A549 (cell line): Measurements from ENCODE around the gene COL8A1. TPM values are rescaled to one million over a fixed set of nuclear protein-coding genes. Genes with fewer than 3 reads are reported as not detected.

Source experiments
- ATAC-seq, 2 experiments: fragments of 200-7000 bp in 1 of 2; fragments of >200 bp in 1 of 2; cut with Nextera tagmentation in 1 of 2; cut with Tn5 transposase in 1 of 2; 3 replicates each; pipeline versions ENCODE4 v1.8.0 to v1.9.1; 2018 to 2020; ENCODE audit warnings: mild to moderate bottlenecking in 1 of 2, moderate library complexity in 1 of 2
- CTCF ChIA-PET: fragments of 300-600 bp; sonication (Branson Sonifier 250); formaldehyde crosslinking; extraction: SDS; loops from one replicate; lab custom pipeline; 2021; ENCODE audit warnings: antibody characterized with exemption, inconsistent platforms; lab: Yijun Ruan, JAX
- POLR2A ChIA-PET: fragments of 350-600 bp; formaldehyde crosslinking; extraction: SDS; loops from one replicate; lab custom pipeline; 2021; ENCODE audit warnings: antibody characterized with exemption, inconsistent platforms; lab: Yijun Ruan, JAX
- DNase-seq, 2 experiments: peaks; one replicate each; pipeline versions ENCODE4 v3.0.0 to v3.0.0-alpha.2; 2011 to 2016; ENCODE audit warnings: low read depth in 1 of 2, low spot score in 1 of 2
- FAIRE-seq: peaks from 2 replicates; lab custom pipeline; 2011; peaks lifted over from hg19 to GRCh38; lab: Jason Lieb, UNC
- H3K27ac ChIP-seq, 2 experiments: fragments of >200 bp; sonication (Bioruptor Twin); formaldehyde crosslinking; 3 replicates each; pipeline ENCODE4 v1.5.1; 2016 to 2017
- H3K4me1 ChIP-seq: fragments of >200 bp; sonication (Bioruptor Twin); formaldehyde crosslinking; 3 replicates; pipeline ENCODE4 v1.6.1; 2016
- H3K4me2 ChIP-seq: fragments of >200 bp; sonication (Bioruptor Twin); formaldehyde crosslinking; 3 replicates; pipeline ENCODE4 v1.6.1; 2016
- H3K4me3 ChIP-seq: fragments of >200 bp; sonication (Bioruptor Twin); formaldehyde crosslinking; 3 replicates; pipeline ENCODE4 v1.5.1; 2016
- H3K9me3 ChIP-seq: fragments of >200 bp; sonication (Bioruptor Twin); formaldehyde crosslinking; 3 replicates; pipeline ENCODE4 v1.6.1; 2016
- ATOH8 ChIP-seq: fragments of 250-450 bp; sonication (Bioruptor Pico); IDR thresholded peaks from 2 replicates; pipeline ENCODE4 v1.5.0; 2020; ENCODE audit warnings: low read depth, mild to moderate bottlenecking, moderate library complexity
- BHLHE40 ChIP-seq: IDR thresholded peaks from 2 replicates; pipeline ENCODE4 v1.6.1; 2012; ENCODE audit warnings: low read depth, low read length, inconsistent platforms
- CBX8 ChIP-seq: fragments of 200-600 bp; sonication (generic); IDR thresholded peaks from 2 replicates; pipeline ENCODE4 v1.6.1; 2016
- CHD2 ChIP-seq: fragments of 150-350 bp; IDR thresholded peaks from 2 replicates; pipeline ENCODE4 v1.6.1; 2014; ENCODE audit warnings: low read length; ENCODE audit not compliant: partially characterized antibody
- CHD4 ChIP-seq: fragments of 200-600 bp; sonication (generic); IDR thresholded peaks from 2 replicates; pipeline ENCODE4 v1.6.1; 2016; ENCODE audit warnings: antibody characterized with exemption, mild to moderate bottlenecking, borderline replicate concordance
- EHF ChIP-seq: fragments of 250-450 bp; sonication (Bioruptor Pico); IDR thresholded peaks from 2 replicates; pipeline ENCODE4 v1.5.0; 2020; ENCODE audit warnings: mild to moderate bottlenecking
- FOSB ChIP-seq: fragments of 250-450 bp; sonication (Bioruptor Pico); IDR thresholded peaks from 2 replicates; pipeline ENCODE4 v1.5.0; 2020; ENCODE audit warnings: mild to moderate bottlenecking, moderate library complexity
- HMGXB4 ChIP-seq: fragments of 250-450 bp; sonication (Bioruptor Pico); IDR thresholded peaks from 2 replicates; pipeline ENCODE4 v1.5.0; 2021; ENCODE audit warnings: mild to moderate bottlenecking, moderate library complexity, borderline replicate concordance
- HOXA7 ChIP-seq: fragments of 250-450 bp; sonication (Bioruptor Pico); IDR thresholded peaks from 2 replicates; pipeline ENCODE4 v1.5.0; 2020; ENCODE audit warnings: mild to moderate bottlenecking, moderate library complexity
- HOXB13 ChIP-seq: fragments of 250-450 bp; sonication (Bioruptor Pico); IDR thresholded peaks from 2 replicates; pipeline ENCODE4 v1.5.0; 2020; ENCODE audit warnings: low read depth, mild to moderate bottlenecking, moderate library complexity
- JUN ChIP-seq, 2 experiments: fragments of >200 bp; sonication (Bioruptor Twin); formaldehyde crosslinking; IDR thresholded peaks; 2 replicates in 1 of 2; 3 replicates in 1 of 2; pipeline ENCODE4 v1.6.1; 2016 to 2017
- MAX ChIP-seq: IDR thresholded peaks from 2 replicates; pipeline ENCODE4 v1.6.1; 2012
- RCOR1 ChIP-seq: fragments of 150-350 bp; IDR thresholded peaks from 2 replicates; pipeline ENCODE4 v1.6.1; 2014; ENCODE audit warnings: antibody characterized with exemption, low read length, low read depth
- SMC3 ChIP-seq: fragments of >200 bp; sonication (Bioruptor Twin); formaldehyde crosslinking; IDR thresholded peaks from 3 replicates; pipeline ENCODE4 v1.6.1; 2018; ENCODE audit warnings: inconsistent platforms
- USF2 ChIP-seq: fragments of 450-650 bp; IDR thresholded peaks from 2 replicates; pipeline ENCODE4 v1.6.1; 2014; ENCODE audit warnings: antibody characterized with exemption
- ZFP36 ChIP-seq: fragments of 450-650 bp; IDR thresholded peaks from 2 replicates; pipeline ENCODE4 v1.6.1; 2014; ENCODE audit warnings: borderline replicate concordance; ENCODE audit not compliant: partially characterized antibody
- ZSCAN20 ChIP-seq: fragments of 250-450 bp; sonication (Bioruptor Pico); IDR thresholded peaks from 2 replicates; pipeline ENCODE4 v1.8.0; 2022; ENCODE audit warnings: mild to moderate bottlenecking, moderate library complexity
- WGBS: methylation state at CpG from one replicate; pipeline ENCODE4 v1.1.6; 2017; ENCODE audit errors: missing lambda C conversion rate; 5-methylcytosine and 5-hydroxymethylcytosine counted together
- polyA plus RNA-seq, 4 experiments: library from polyadenylated mRNA; depleted of rRNA in 3 of 4; stranded (reverse); fragments of >200 nt; fragmentation: RNase III in 1 of 4; extraction: RNeasy Plus Mini Kit Qiagen cat#74134 plus additional on column Dnase treatment in 1 of 4; gene quantifications; 2 replicates in 3 of 4; 3 replicates in 1 of 4; pipeline ENCODE4 v1.2.3, GENCODE V29; 2011 to 2017
- TF ChIP-seq, protein P1 (sequence below): fragments of >200 bp; sonication (Bioruptor Twin); formaldehyde crosslinking; IDR thresholded peaks from 2 replicates; pipeline ENCODE4 v1.6.1; 2016
- TF ChIP-seq, protein P2 (sequence below): fragments of >200 bp; sonication (Bioruptor Twin); formaldehyde crosslinking; IDR thresholded peaks from 3 replicates; pipeline ENCODE4 v1.6.1; 2016

The COL8A1 gene
- polyA plus RNA-seq, 2 of the 4 experiments (the other 2 are of a cell fraction): not detected

- DNase-seq (no peak), ATAC-seq (no peak), FAIRE-seq (no peak)
- TF ChIP-seq RCOR1 (no peak), USF2 (no peak), BHLHE40 (no peak), JUN (IDR thresholded peaks at IDR 0.05) (no peak), HMGXB4 (CRISPR knock-in tag) (no peak), ZSCAN20 (CRISPR knock-in tag) (no peak), HOXB13 (CRISPR knock-in tag) (no peak), ZFP36 (no peak), MAX (no peak)
- TF ChIP-seq, protein P1, sequence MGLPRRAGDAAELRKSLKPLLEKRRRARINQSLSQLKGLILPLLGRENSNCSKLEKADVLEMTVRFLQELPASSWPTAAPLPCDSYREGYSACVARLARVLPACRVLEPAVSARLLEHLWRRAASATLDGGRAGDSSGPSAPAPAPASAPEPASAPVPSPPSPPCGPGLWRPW: no peak
- POLR2A ChIA-PET: no interaction called here
- 17% methylated on average over 3 of the region's 3 CpGs for WGBS
- Histone ChIP-seq H3K27ac (no peak overlapping the region), H3K4me2 (no peak overlapping the region), H3K9me3 (no peaks in the 10 kb centered on the region), H3K4me3 (no peak overlapping the region), H3K4me1 (no peaks in the 10 kb centered on the region)
- CTCF ChIA-PET: no interaction called here
Measured at GRCh38 chr3:99602183-99602582, 36.2 kb upstream of the COL8A1 start.

DNA sequence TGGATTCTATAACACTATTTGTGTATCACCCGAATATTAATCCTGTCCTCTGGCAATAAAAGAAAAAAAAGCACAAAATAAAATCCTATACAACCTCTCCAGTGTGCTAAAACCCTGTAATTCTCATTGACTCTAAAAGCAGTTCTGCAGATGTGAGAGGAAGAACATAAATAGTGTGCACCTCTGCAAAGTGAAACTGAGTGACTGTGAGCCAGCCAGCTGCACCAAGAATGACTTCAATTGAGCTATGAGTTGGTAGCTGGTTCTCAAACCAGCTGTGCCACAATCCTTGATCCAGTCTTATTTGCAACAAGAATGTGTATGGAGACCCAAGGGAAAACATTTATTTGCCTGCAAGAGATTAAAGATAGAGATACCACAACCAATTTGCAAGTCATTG is 31.2 kb upstream of the COL8A1 start:
- no peak for TF ChIP-seq HMGXB4 (CRISPR knock-in tag)
- TF ChIP-seq JUN (IDR thresholded peaks at IDR 0.05): no peak
- TF ChIP-seq ATOH8 (CRISPR knock-in tag): no peak
- TF ChIP-seq HOXA7 (CRISPR knock-in tag): no peak
- no peak for TF ChIP-seq SMC3
- no peak for TF ChIP-seq CHD4
- no peak for TF ChIP-seq CHD2
- no peak for TF ChIP-seq FOSB (CRISPR knock-in tag)
- TF ChIP-seq CBX8: no peak
- TF ChIP-seq, protein P2, sequence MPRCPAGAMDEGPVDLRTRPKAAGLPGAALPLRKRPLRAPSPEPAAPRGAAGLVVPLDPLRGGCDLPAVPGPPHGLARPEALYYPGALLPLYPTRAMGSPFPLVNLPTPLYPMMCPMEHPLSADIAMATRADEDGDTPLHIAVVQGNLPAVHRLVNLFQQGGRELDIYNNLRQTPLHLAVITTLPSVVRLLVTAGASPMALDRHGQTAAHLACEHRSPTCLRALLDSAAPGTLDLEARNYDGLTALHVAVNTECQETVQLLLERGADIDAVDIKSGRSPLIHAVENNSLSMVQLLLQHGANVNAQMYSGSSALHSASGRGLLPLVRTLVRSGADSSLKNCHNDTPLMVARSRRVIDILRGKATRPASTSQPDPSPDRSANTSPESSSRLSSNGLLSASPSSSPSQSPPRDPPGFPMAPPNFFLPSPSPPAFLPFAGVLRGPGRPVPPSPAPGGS: no peak
- no peak for TF ChIP-seq EHF (CRISPR knock-in tag)
- CTCF ChIA-PET: no interaction called here
- 4% methylated on average over 1 of the region's 1 CpG for WGBS

More for the DNA sequence above, 31.2 kb upstream of the COL8A1 start:
- no peak overlapping the region for H3K4me2 ChIP-seq
- POLR2A ChIA-PET: no interaction called here
- H3K4me3 ChIP-seq: no peak overlapping the region
- no peaks in the 10 kb centered on the region for H3K4me1 ChIP-seq
- H3K27ac ChIP-seq: no peak overlapping the region
- no peak for DNase-seq
- no peak for FAIRE-seq
- H3K9me3 ChIP-seq: no peaks in the 10 kb centered on the region
- no peak for ATAC-seq
